Sigmoid colon (tissue), 7 donors: ENCODE results near the gene HMSD. TPM values are rescaled to one million over a fixed set of nuclear protein-coding genes. Genes with fewer than 3 reads are reported as not detected.

ENCODE experiments used
- DNase-seq: peaks from one replicate; pipeline ENCODE4 v3.0.0-alpha.2; 2019
- H3K27ac ChIP-seq, 4 donors: fragments of 200-600 bp; sonication (generic); one replicate each; pipeline ENCODE4 v1.5.1; 2016 to 2019; ENCODE audit warnings: mild to moderate bottlenecking in 1 of 4
- H3K27me3 ChIP-seq, 3 donors: fragments of 200-600 bp; sonication (generic); one replicate each; pipeline ENCODE4 v1.5.1; 2019; ENCODE audit warnings: mild to moderate bottlenecking in 1 of 3
- H3K36me3 ChIP-seq, 4 donors: fragments of 200-600 bp; sonication (generic); one replicate each; pipeline ENCODE4 v1.5.1; 2016 to 2019
- H3K4me1 ChIP-seq, 4 donors: fragments of 200-600 bp; sonication (generic); one replicate each; pipeline ENCODE4 v1.5.1; 2017 to 2019
- H3K4me3 ChIP-seq, 4 donors: fragments of 200-600 bp; sonication (generic); one replicate each; pipeline ENCODE4 v1.5.1; 2017 to 2019; ENCODE audit warnings: mild to moderate bottlenecking in 2 of 4, moderate library complexity in 1 of 4
- H3K9me3 ChIP-seq, 4 donors: fragments of 200-600 bp in 3 of 4; sonication (generic) in 3 of 4; one replicate each; pipeline versions ENCODE4 v1.5.1 to v1.6.1; 2013 to 2019
- CTCF ChIP-seq, 4 experiments: fragments of 450-650 bp in 3 of 4; fragments of 200-600 bp in 1 of 4; IDR thresholded peaks; one replicate each; pipeline ENCODE4 v1.5.1; 2016 to 2019; ENCODE audit warnings: antibody characterized with exemption in 4 of 4, mild to moderate bottlenecking in 3 of 4, moderate library complexity in 2 of 4
- EP300 ChIP-seq, 4 donors: sonication (generic); formaldehyde crosslinking; IDR thresholded peaks; one replicate each; pipeline ENCODE4 v1.6.1; 2017; ENCODE audit warnings: antibody characterized with exemption in 4 of 4
- POLR2A ChIP-seq, 2 donors: fragments of 450-650 bp; IDR thresholded peaks; one replicate each; pipeline ENCODE4 v1.6.1; 2016; ENCODE audit warnings: antibody characterized with exemption in 2 of 2, mild to moderate bottlenecking in 2 of 2, moderate library complexity in 2 of 2
- POLR2AphosphoS5 ChIP-seq, 4 donors: sonication (generic); formaldehyde crosslinking; IDR thresholded peaks; one replicate each; pipeline ENCODE4 v1.6.1; 2017; ENCODE audit warnings: antibody characterized with exemption in 4 of 4
- WGBS, 2 donors: extraction: QIAGEN DNeasy Blood & Tissue Kit; methylation state at CpG; one replicate each; pipeline ENCODE4 v1.1.7; 2013; 5-methylcytosine and 5-hydroxymethylcytosine counted together
- intact Hi-C: fragments of 100-400 bp; cut with DNase I; formaldehyde crosslinking; loops from one replicate; pipeline ENCODE4 v1.15.1; 2023
- polyA plus RNA-seq, 3 donors: library from polyadenylated mRNA; stranded (reverse); fragments of 200-250 nt; gene quantifications; one replicate each; pipeline ENCODE4 v1.2.3, GENCODE V29; 2013
- total RNA-seq, 4 donors: library from RNA; depleted of rRNA; stranded (reverse); fragments of >200 nt; gene quantifications; one replicate each; pipeline ENCODE4 v1.1.0, GENCODE V29; 2016
- donor health status: healthy with polysubstance abuse.
- donor health status: Bipolar disorder and iron deficiency.
- donor health status: healthy.

Gene HMSD
- total and polyA plus RNA-seq, 7 donors = 0.54 TPM; not detected in 6

- TF ChIP-seq POLR2A (IDR thresholded peaks at IDR 0.05) (no peak), POLR2AphosphoS5 (IDR thresholded peaks at IDR 0.05) (no peak), EP300 (IDR thresholded peaks at IDR 0.05) (no peak), CTCF (IDR thresholded peaks at IDR 0.05) (no peak)
- peak overlapping the region in 2 of 4 donors; percentile 85 to 97 for H3K4me3 ChIP-seq
- peak overlapping the region; percentile 95 to 99 (median 98) for H3K27ac ChIP-seq
- no peak for DNase-seq
- intact Hi-C loops = no loop called here
- 67 to 75% methylated on average over 13 of the region's 13 CpGs for WGBS, 2 donors
- no peaks in the 10 kb centered on the region for H3K27me3 ChIP-seq
- no peaks in the 10 kb centered on the region for H3K36me3 ChIP-seq
- no peaks in the 10 kb centered on the region for H3K9me3 ChIP-seq
- peaks cover 0 to 12% (median 8%) of the 10 kb centered on the region in 4 donors for H3K4me1 ChIP-seq
Observed at GRCh38 chr18:63971320-63972001, 22.4 kb downstream of the HMSD start.

- Histone ChIP-seq H3K9me3 (no peaks in the 10 kb centered on the region), H3K27me3 (no peaks in the 10 kb centered on the region), H3K4me1 (peaks cover 0 to 12% (median 8%) of the 10 kb centered on the region in 4 donors), H3K36me3 (no peaks in the 10 kb centered on the region), H3K4me3 (no peak overlapping the region), H3K27ac (no peak overlapping the region)
- DNase-seq = no peak
- WGBS, 2 donors = 84 to 90% methylated on average over 5 of the region's 5 CpGs
- no peak for TF ChIP-seq POLR2AphosphoS5 (IDR thresholded peaks at IDR 0.05)
- no peak for TF ChIP-seq POLR2A (IDR thresholded peaks at IDR 0.05)
- TF ChIP-seq CTCF (IDR thresholded peaks at IDR 0.05) = no peak
- no peak for TF ChIP-seq EP300 (IDR thresholded peaks at IDR 0.05)
- intact Hi-C loops = no loop called here
Observed at GRCh38 chr18:63972002-63972376, 22.9 kb downstream of the HMSD start.

GRCh38 chr18:63974991-63975390 lies 25.9 kb downstream of the HMSD start:
- no peak for DNase-seq
- no peak overlapping the region for H3K4me3 ChIP-seq
- TF ChIP-seq POLR2AphosphoS5 (IDR thresholded peaks at IDR 0.05) = no peak
- TF ChIP-seq POLR2A (IDR thresholded peaks at IDR 0.05) = no peak
- TF ChIP-seq CTCF (IDR thresholded peaks at IDR 0.05) = no peak
- TF ChIP-seq EP300 (IDR thresholded peaks at IDR 0.05) = no peak
- 19 to 35% methylated on average over 2 of the region's 2 CpGs for WGBS, 2 donors
- H3K36me3 ChIP-seq = no peaks in the 10 kb centered on the region
- no peak overlapping the region for H3K27ac ChIP-seq
- no peaks in the 10 kb centered on the region for H3K9me3 ChIP-seq
- H3K4me1 ChIP-seq = peaks cover 0 to 14% (median 3%) of the 10 kb centered on the region in 4 donors
- no peaks in the 10 kb centered on the region for H3K27me3 ChIP-seq
- intact Hi-C loops = no loop called here

- TF ChIP-seq CTCF (IDR thresholded peaks at IDR 0.05) (no peak), POLR2A (IDR thresholded peaks at IDR 0.05) (no peak), POLR2AphosphoS5 (IDR thresholded peaks at IDR 0.05) (no peak), EP300 (IDR thresholded peaks at IDR 0.05) (no peak)
- intact Hi-C loops = no loop called here
- H3K36me3 ChIP-seq = no peaks in the 10 kb centered on the region
- WGBS, 2 donors = 64 to 78% methylated on average over 3 of the region's 3 CpGs
- no peak for DNase-seq
- no peaks in the 10 kb centered on the region for H3K9me3 ChIP-seq
- H3K4me1 ChIP-seq = peaks cover 0 to 19% (median 3%) of the 10 kb centered on the region in 4 donors
- H3K4me3 ChIP-seq = no peak overlapping the region
- H3K27ac ChIP-seq = no peak overlapping the region
- H3K27me3 ChIP-seq = no peaks in the 10 kb centered on the region
Observed at GRCh38 chr18:63975628-63976027, 26.5 kb downstream of the HMSD start.

GRCh38 chr18:63977040-63977439 lies 27.9 kb downstream of the HMSD start:
- no peaks in the 10 kb centered on the region for H3K9me3 ChIP-seq
- H3K4me1 ChIP-seq = peaks cover 0 to 14% (median 3%) of the 10 kb centered on the region in 4 donors
- 89 to 94% methylated on average over 3 of the region's 3 CpGs for WGBS, 2 donors
- H3K4me3 ChIP-seq = no peak overlapping the region
- peaks cover 0 to 4% (median 0%) of the 10 kb centered on the region in 4 donors for H3K36me3 ChIP-seq
- DNase-seq = no peak
- intact Hi-C loops = no loop called here
- H3K27ac ChIP-seq = no peak overlapping the region
- TF ChIP-seq CTCF (IDR thresholded peaks at IDR 0.05) = no peak
- TF ChIP-seq EP300 (IDR thresholded peaks at IDR 0.05) = no peak
- TF ChIP-seq POLR2AphosphoS5 (IDR thresholded peaks at IDR 0.05) = no peak
- TF ChIP-seq POLR2A (IDR thresholded peaks at IDR 0.05) = no peak
- H3K27me3 ChIP-seq = no peaks in the 10 kb centered on the region
